Loucy (cell line): Measurements from ENCODE around the gene TCP1.

Experiments used
- H2AFZ ChIP-seq: fragments of 200-600 bp; sonication (generic); 2 replicates; pipeline ENCODE4 v1.6.0; 2016; ENCODE audit warnings: antibody characterized with exemption, mild to moderate bottlenecking, low read length, moderate library complexity
- H3F3A ChIP-seq: fragments of 200-600 bp; 2 replicates; pipeline ENCODE4 v1.6.0; 2016; ENCODE audit warnings: antibody characterized with exemption, low read depth, mild to moderate bottlenecking
- H3K27me3 ChIP-seq: fragments of 200-600 bp; sonication (generic); 2 replicates; pipeline ENCODE4 v1.6.1; 2014; ENCODE audit warnings: low read length, mild to moderate bottlenecking; ENCODE audit not compliant: insufficient read depth, poor library complexity, severe bottlenecking
- H3K36me3 ChIP-seq: fragments of 200-600 bp; sonication (generic); 2 replicates; pipeline ENCODE4 v1.6.1; 2016; ENCODE audit warnings: low read length; ENCODE audit not compliant: insufficient read depth
- H3K4me1 ChIP-seq: fragments of 200-600 bp; sonication (generic); 2 replicates; pipeline ENCODE4 v1.5.1; 2014; ENCODE audit warnings: low read length, mild to moderate bottlenecking; ENCODE audit not compliant: insufficient read depth, poor library complexity, severe bottlenecking
- H3K4me2 ChIP-seq: fragments of 200-600 bp; sonication (generic); 2 replicates; pipeline ENCODE4 v1.6.0; 2014; ENCODE audit warnings: antibody characterized with exemption, low read length, low read depth, mild to moderate bottlenecking; ENCODE audit not compliant: poor library complexity, severe bottlenecking
- H3K4me3 ChIP-seq: fragments of 200-600 bp; sonication (generic); 2 replicates; pipeline ENCODE4 v1.5.1; 2014; ENCODE audit warnings: low read length, mild to moderate bottlenecking, mixed read lengths; ENCODE audit not compliant: poor library complexity, severe bottlenecking
- H3K79me2 ChIP-seq: fragments of 200-600 bp; sonication (generic); 2 replicates; pipeline ENCODE4 v1.6.1; 2014; ENCODE audit warnings: low read length; ENCODE audit not compliant: insufficient read depth
- H3K9ac ChIP-seq: fragments of 200-600 bp; sonication (generic); 2 replicates; pipeline ENCODE4 v1.6.0; 2014; ENCODE audit warnings: mild to moderate bottlenecking, low read depth, low read length, moderate library complexity; ENCODE audit not compliant: poor library complexity, severe bottlenecking
- H3K9me2 ChIP-seq: fragments of 200-600 bp; sonication (generic); replicated peaks from 2 replicates; pipeline ENCODE4 v1.6.1; 2016; ENCODE audit warnings: low read depth, low read length, mixed read lengths
- H3K9me3 ChIP-seq: fragments of 200-600 bp; sonication (generic); 2 replicates; pipeline ENCODE4 v1.6.1; 2014; ENCODE audit warnings: mild to moderate bottlenecking, antibody characterized with exemption, low read length, low read depth; ENCODE audit not compliant: insufficient read depth
- H4K20me1 ChIP-seq: fragments of 200-600 bp; sonication (generic); 2 replicates; pipeline ENCODE4 v1.6.0; 2014; ENCODE audit warnings: antibody characterized with exemption, low read length, mild to moderate bottlenecking; ENCODE audit not compliant: insufficient read depth, poor library complexity, severe bottlenecking
- EZH2phosphoT487 ChIP-seq: fragments of 200-600 bp; IDR thresholded peaks from 2 replicates; pipeline ENCODE4 v1.6.1; 2018; ENCODE audit warnings: antibody characterized with exemption, mild to moderate bottlenecking, moderate library complexity, borderline replicate concordance
- TF ChIP-seq, protein P1 (sequence below): fragments of 200-600 bp; sonication (generic); conservative IDR thresholded peaks from 2 replicates; pipeline ENCODE4 v1.5.1; 2014; ENCODE audit warnings: mild to moderate bottlenecking, antibody characterized with exemption, low read length

TCP1 gene

DNA sequence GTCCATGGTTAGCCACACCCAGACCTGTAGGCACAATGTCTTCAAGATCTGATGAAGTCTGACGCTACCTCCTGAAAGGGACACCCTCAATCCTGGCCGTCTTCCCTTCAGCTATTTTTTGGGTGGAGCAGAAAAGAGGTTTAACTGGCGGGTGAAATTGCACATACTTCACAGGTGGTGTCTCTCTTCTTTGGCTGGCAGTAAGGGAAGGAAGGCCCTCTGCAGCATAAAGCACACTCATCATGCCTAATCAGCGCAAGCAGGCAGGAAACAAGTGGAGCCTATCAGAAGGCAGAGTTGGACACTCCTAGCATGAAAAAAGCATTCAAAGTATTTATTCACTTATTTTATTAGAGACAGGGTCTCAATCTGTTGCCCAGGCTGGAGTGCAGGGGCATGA, 43.5 kb upstream of the TCP1 start:
- Histone ChIP-seq H3K36me3 (no peaks in the 10 kb centered on the region), H3F3A (no peaks in the 10 kb centered on the region), H3K4me2 (peak overlapping the region; percentile 67), H3K4me3 (no peak overlapping the region), H3K4me1 (peaks cover 72% of the 10 kb centered on the region), H3K9me3 (no peaks in the 10 kb centered on the region), H3K79me2 (no peaks in the 10 kb centered on the region), H3K27me3 (no peaks in the 10 kb centered on the region), H4K20me1 (no peaks in the 10 kb centered on the region), H3K9me2 (no peaks in the 10 kb centered on the region), H2AFZ (no peak overlapping the region), H3K9ac (no peak overlapping the region)
- TF ChIP-seq, protein P1, sequence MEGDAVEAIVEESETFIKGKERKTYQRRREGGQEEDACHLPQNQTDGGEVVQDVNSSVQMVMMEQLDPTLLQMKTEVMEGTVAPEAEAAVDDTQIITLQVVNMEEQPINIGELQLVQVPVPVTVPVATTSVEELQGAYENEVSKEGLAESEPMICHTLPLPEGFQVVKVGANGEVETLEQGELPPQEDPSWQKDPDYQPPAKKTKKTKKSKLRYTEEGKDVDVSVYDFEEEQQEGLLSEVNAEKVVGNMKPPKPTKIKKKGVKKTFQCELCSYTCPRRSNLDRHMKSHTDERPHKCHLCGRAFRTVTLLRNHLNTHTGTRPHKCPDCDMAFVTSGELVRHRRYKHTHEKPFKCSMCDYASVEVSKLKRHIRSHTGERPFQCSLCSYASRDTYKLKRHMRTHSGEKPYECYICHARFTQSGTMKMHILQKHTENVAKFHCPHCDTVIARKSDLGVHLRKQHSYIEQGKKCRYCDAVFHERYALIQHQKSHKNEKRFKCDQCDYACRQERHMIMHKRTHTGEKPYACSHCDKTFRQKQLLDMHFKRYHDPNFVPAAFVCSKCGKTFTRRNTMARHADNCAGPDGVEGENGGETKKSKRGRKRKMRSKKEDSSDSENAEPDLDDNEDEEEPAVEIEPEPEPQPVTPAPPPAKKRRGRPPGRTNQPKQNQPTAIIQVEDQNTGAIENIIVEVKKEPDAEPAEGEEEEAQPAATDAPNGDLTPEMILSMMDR: 0 out of 2 replicates have a peak, but pooled peaks have one; percentile 14
- no peak for TF ChIP-seq EZH2phosphoT487

DNA sequence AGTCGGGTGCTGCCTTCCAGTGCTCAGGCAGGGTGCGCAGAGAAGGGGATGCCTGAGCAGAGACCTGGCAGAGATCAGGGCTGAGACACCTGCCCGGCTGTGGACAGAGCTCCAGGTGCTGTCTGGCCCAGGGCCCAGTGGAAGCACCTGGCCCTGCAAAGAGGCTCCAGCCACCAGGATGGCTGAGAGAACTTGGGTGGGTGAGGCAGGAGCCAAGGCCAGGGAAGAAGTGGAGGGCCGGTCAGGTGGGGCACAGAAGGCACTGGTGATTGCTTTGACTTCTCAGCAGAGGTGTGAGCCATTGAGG, 41.9 kb upstream of the TCP1 start:
- TF ChIP-seq, protein P1: no peak
- no peak for TF ChIP-seq EZH2phosphoT487
- Histone ChIP-seq H3F3A (no peaks in the 10 kb centered on the region), H3K4me3 (peak overlapping the region; percentile 64)

DNA sequence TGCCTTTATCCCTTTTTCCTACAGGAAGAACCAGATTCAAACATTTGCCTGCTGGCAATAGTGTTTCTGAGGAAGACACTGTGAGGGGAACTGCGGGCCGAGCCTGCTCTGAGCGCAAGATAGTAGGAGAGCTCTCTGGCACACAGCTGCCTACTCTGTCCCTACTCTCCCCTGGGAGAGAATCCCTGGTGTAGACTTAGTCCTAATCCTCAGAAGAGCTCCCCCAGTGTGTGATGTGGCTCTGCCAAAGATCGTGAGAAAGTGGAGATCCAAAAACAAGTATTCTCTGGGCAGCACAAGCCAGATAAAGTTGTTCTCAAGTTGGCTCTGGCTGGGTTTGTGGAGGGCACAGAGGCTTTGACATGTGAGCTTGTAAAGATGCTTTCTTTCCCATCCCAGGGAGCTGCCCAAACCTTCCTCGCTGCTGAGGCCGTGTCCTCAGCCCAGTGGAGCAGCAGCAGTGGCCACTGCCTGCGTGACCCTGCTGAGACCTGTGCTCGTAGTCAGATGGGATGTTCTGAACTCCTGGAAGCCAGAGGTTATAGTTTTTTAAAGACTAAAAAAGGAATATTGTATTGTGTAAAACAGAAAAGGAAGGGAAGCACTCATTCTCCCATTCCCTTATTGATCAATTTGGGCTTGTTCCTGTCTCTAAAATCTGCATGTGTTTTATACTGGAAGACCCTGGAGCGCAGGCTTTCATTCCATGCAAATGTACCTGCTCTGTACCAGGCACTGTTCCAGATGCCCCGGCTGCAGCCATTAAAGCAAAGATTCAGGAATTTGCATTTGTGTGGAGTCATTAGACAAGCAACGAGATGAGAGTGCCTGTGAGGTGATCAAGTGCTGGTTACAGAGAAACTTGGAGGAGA, 41.3 kb upstream of the TCP1 start:
- Histone ChIP-seq H3K79me2 (no peaks in the 10 kb centered on the region), H3K4me1 (peaks cover 73% of the 10 kb centered on the region), H3K27me3 (no peaks in the 10 kb centered on the region), H3K9me3 (no peaks in the 10 kb centered on the region), H3K4me3 (peak overlapping the region; percentile 64), H4K20me1 (no peaks in the 10 kb centered on the region), H3K4me2 (peak overlapping the region; percentile 84), H2AFZ (no peak overlapping the region), H3F3A (no peaks in the 10 kb centered on the region), H3K9ac (peak overlapping the region; percentile 63), H3K9me2 (no peaks in the 10 kb centered on the region), H3K36me3 (no peaks in the 10 kb centered on the region)
- TF ChIP-seq, protein P1: no peak
- no peak for TF ChIP-seq EZH2phosphoT487

More for the DNA sequence above, 41.9 kb upstream of the TCP1 start:
- H3K4me1 ChIP-seq: peaks cover 73% of the 10 kb centered on the region
- no peak overlapping the region for H2AFZ ChIP-seq
- H3K4me2 ChIP-seq: peak overlapping the region; percentile 84
- H3K9me3 ChIP-seq: no peaks in the 10 kb centered on the region
- no peaks in the 10 kb centered on the region for H3K9me2 ChIP-seq
- H4K20me1 ChIP-seq: no peaks in the 10 kb centered on the region
- peak overlapping the region; percentile 63 for H3K9ac ChIP-seq
- no peaks in the 10 kb centered on the region for H3K36me3 ChIP-seq
- no peaks in the 10 kb centered on the region for H3K27me3 ChIP-seq
- H3K79me2 ChIP-seq: no peaks in the 10 kb centered on the region
